CD14-positive monocyte (primary cell): Measurements from ENCODE around the gene CNTNAP2. TPM values are rescaled to one million over a fixed set of nuclear protein-coding genes. Genes with fewer than 3 reads are reported as not detected.

ENCODE experiments used
- DNase-seq, 3 donors: peaks; one replicate each; pipeline ENCODE4 v3.0.0-alpha.2; 2011 to 2022
- H2AFZ ChIP-seq: 2 replicates; pipeline ENCODE4 v1.6.0; 2012; ENCODE audit warnings: mild to moderate bottlenecking, low read depth, low read length, inconsistent platforms; ENCODE audit not compliant: insufficient read depth, poor library complexity, severe bottlenecking
- H3K27ac ChIP-seq, 2 donors: 1 replicate in 1 of 2; 2 replicates in 1 of 2; pipeline ENCODE4 v1.5.1; 2012 to 2013; ENCODE audit warnings: low read length in 2 of 2, control low read depth in 1 of 2, inconsistent platforms in 1 of 2, low read depth in 1 of 2, mild to moderate bottlenecking in 1 of 2
- H3K27me3 ChIP-seq, 2 donors: one replicate each; pipeline versions ENCODE4 v1.6.0 to v1.6.1; 2011 to 2013; ENCODE audit warnings: low read length in 2 of 2; ENCODE audit not compliant: control insufficient read depth in 2 of 2, insufficient read depth in 2 of 2
- H3K36me3 ChIP-seq, 2 donors: replicated peaks in 1 of 2; 1 replicate in 1 of 2; 2 replicates in 1 of 2; pipeline versions ENCODE4 v1.5.1 to v1.6.1; 2012 to 2013; ENCODE audit warnings: low read length in 2 of 2, control low read depth in 1 of 2, inconsistent platforms in 1 of 2, mild to moderate bottlenecking in 1 of 2; ENCODE audit not compliant: insufficient read depth in 2 of 2, control insufficient read depth in 1 of 2
- H3K4me1 ChIP-seq, 2 donors: 1 replicate in 1 of 2; 2 replicates in 1 of 2; pipeline versions ENCODE4 v1.5.1 to v1.6.1; 2012 to 2013; ENCODE audit warnings: low read length in 2 of 2, control low read depth in 1 of 2, inconsistent platforms in 1 of 2, mild to moderate bottlenecking in 1 of 2, moderate library complexity in 1 of 2; ENCODE audit not compliant: insufficient read depth in 2 of 2, control insufficient read depth in 1 of 2
- H3K4me2 ChIP-seq: replicated peaks from 2 replicates; pipeline ENCODE3; 2012; ENCODE audit warnings: low read length, moderate library complexity, mild to moderate bottlenecking; ENCODE audit not compliant: poor library complexity, severe bottlenecking; ENCODE audit errors: extremely low read depth
- H3K4me3 ChIP-seq, 3 experiments: fragments of 200-600 bp in 1 of 3; sonication (generic) in 1 of 3; replicated peaks in 1 of 3; 1 replicate in 2 of 3; 2 replicates in 1 of 3; pipeline ENCODE4 v1.5.1; 2011 to 2013; ENCODE audit warnings: low read length in 3 of 3, mild to moderate bottlenecking in 3 of 3, control low read depth in 2 of 3, low read depth in 2 of 3, inconsistent platforms in 1 of 3, moderate library complexity in 1 of 3
- H3K79me2 ChIP-seq: 2 replicates; pipeline ENCODE4 v1.6.0; 2012; ENCODE audit warnings: mild to moderate bottlenecking, control low read depth, inconsistent platforms, low read length, moderate library complexity; ENCODE audit not compliant: insufficient read depth
- H3K9ac ChIP-seq: 2 replicates; pipeline ENCODE4 v1.6.0; 2017; ENCODE audit warnings: low read length, mild to moderate bottlenecking; ENCODE audit not compliant: insufficient read depth, poor library complexity, severe bottlenecking
- H3K9me3 ChIP-seq, 2 donors: replicated peaks in 1 of 2; 1 replicate in 1 of 2; 2 replicates in 1 of 2; pipeline versions ENCODE4 v1.5.1 to v1.6.1; 2012 to 2013; ENCODE audit warnings: low read length in 2 of 2, control low read depth in 1 of 2; ENCODE audit not compliant: control insufficient read depth in 1 of 2, insufficient read depth in 1 of 2
- H4K20me1 ChIP-seq: 2 replicates; pipeline ENCODE4 v1.6.0; 2012; ENCODE audit warnings: mild to moderate bottlenecking, low read length, control low read depth, moderate library complexity; ENCODE audit not compliant: insufficient read depth
- H3K27ac Mint-ChIP-seq, 7 donors: one replicate each; pipeline ENCODE4 v1.8.0; 2020; ENCODE audit warnings: mild to moderate bottlenecking in 7 of 7, mixed read lengths in 7 of 7, moderate library complexity in 6 of 7, inconsistent platforms in 2 of 7
- H3K27me3 Mint-ChIP-seq, 3 donors: one replicate each; pipeline ENCODE4 v1.8.0; 2021 to 2022; ENCODE audit warnings: low read depth in 3 of 3, mild to moderate bottlenecking in 3 of 3, mixed read lengths in 3 of 3, moderate library complexity in 3 of 3, inconsistent platforms in 1 of 3
- H3K36me3 Mint-ChIP-seq, 2 donors: one replicate each; pipeline ENCODE4 v1.8.0; 2020; ENCODE audit warnings: mixed read lengths in 2 of 2, inconsistent platforms in 1 of 2, mild to moderate bottlenecking in 1 of 2
- H3K4me1 Mint-ChIP-seq: one replicate; pipeline ENCODE4 v1.8.0; 2020; ENCODE audit warnings: mild to moderate bottlenecking, mixed read lengths
- H3K4me3 Mint-ChIP-seq, 2 donors: one replicate each; pipeline ENCODE4 v1.8.0; 2020; ENCODE audit warnings: mild to moderate bottlenecking in 2 of 2, mixed read lengths in 2 of 2, moderate library complexity in 1 of 2
- H3K9me3 Mint-ChIP-seq, 7 donors: one replicate each; pipeline ENCODE4 v1.8.0; 2020 to 2022; ENCODE audit warnings: mixed read lengths in 7 of 7, mild to moderate bottlenecking in 6 of 7, moderate library complexity in 6 of 7, inconsistent platforms in 2 of 7
- CTCF ChIP-seq: fragments of 200-600 bp; IDR thresholded peaks from one replicate; pipeline ENCODE4 v1.8.0; 2022; ENCODE audit warnings: antibody characterized with exemption, mild to moderate bottlenecking
- WGBS: methylation state at CpG from one replicate; pipeline ENCODE4 v1.1.5; 2013; ENCODE audit warnings: missing lambda C conversion rate; ENCODE audit not compliant: insufficient coverage; 5-methylcytosine and 5-hydroxymethylcytosine counted together
- intact Hi-C, 2 donors: fragments of 100-400 bp; cut with micrococcal nuclease; formaldehyde crosslinking; loops; one replicate each; pipeline versions ENCODE4 v1.15.0 to v1.15.1; 2023
- polyA plus RNA-seq, 3 donors: library from polyadenylated mRNA; depleted of rRNA in 1 of 3; unstranded in 2 of 3; stranded (reverse) in 1 of 3; fragments of 300-500 nt in 2 of 3; fragments of >200 nt in 1 of 3; fragmentation: Illumina TruSeq in 2 of 3; gene quantifications; 1 replicate in 2 of 3; 2 replicates in 1 of 3; pipeline ENCODE4 v1.2.3, GENCODE V29; 2012 to 2021

Gene CNTNAP2
- polyA plus RNA-seq, 3 donors, result 0.01 TPM; not detected in 2

- Histone ChIP-seq H3K79me2 (no peaks in the 10 kb centered on the region), H3K36me3 (no peaks in the 10 kb centered on the region), H3K4me2 (no peak overlapping the region), H3K9me3 (peaks cover 6 to 11% of the 10 kb centered on the region in 2 donors), H3K27ac (no peak overlapping the region), H2AFZ (no peak overlapping the region), H3K27me3 (no peaks in the 10 kb centered on the region), H3K4me3 (no peak overlapping the region), H4K20me1 (no peaks in the 10 kb centered on the region), H3K9ac (no peak overlapping the region), H3K4me1 (no peaks in the 10 kb centered on the region)
- H3K27me3 Mint-ChIP-seq, result peaks cover 0 to 3% (median 0%) of the 10 kb centered on the region in 3 donors
- intact Hi-C loops, result no loop called here
- H3K4me1 Mint-ChIP-seq, result no peaks in the 10 kb centered on the region
- no peak overlapping the region for H3K4me3 Mint-ChIP-seq
- no peaks in the 10 kb centered on the region for H3K36me3 Mint-ChIP-seq
- no peak for DNase-seq
- WGBS, result 78% methylated on average over 1 of the region's 2 CpGs
- no peak for TF ChIP-seq CTCF
- peaks cover 0 to 8% (median 4%) of the 10 kb centered on the region in 7 donors for H3K9me3 Mint-ChIP-seq
- H3K27ac Mint-ChIP-seq, result no peak overlapping the region
Measured at GRCh38 chr7:146875981-146876380, 759.4 kb downstream of the CNTNAP2 start.

DNA sequence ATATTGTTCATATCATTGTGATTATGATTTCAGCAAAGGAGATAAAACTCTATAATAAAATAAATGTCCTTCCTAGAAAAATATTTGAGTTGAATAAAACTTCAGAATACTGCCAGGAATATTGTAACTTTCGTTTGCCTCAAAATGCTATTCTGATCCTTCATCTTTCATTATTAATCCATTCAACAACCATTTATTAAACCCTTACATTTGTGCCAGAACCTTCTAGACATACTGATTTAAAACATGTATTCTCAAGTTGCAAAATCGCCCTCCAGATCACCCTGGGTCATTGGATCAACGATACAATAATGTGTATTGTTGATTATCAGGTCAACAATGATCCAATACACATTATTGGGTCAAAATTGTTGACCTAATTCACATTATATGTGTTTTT, 759.8 kb downstream of the CNTNAP2 start:
- peaks cover 0 to 2% (median 0%) of the 10 kb centered on the region in 3 donors for H3K27me3 Mint-ChIP-seq
- intact Hi-C loops, result no loop called here
- no peaks in the 10 kb centered on the region for H3K4me1 ChIP-seq
- no peak overlapping the region for H3K4me2 ChIP-seq
- H3K9ac ChIP-seq, result no peak overlapping the region
- no peaks in the 10 kb centered on the region for H3K27me3 ChIP-seq
- H3K4me1 Mint-ChIP-seq, result no peaks in the 10 kb centered on the region
- peaks cover 0 to 8% (median 4%) of the 10 kb centered on the region in 7 donors for H3K9me3 Mint-ChIP-seq
- H3K36me3 Mint-ChIP-seq, result no peaks in the 10 kb centered on the region
- 100% methylated on average over 1 of the region's 3 CpGs for WGBS
- no peak overlapping the region for H3K27ac ChIP-seq
- DNase-seq, result no peak
- no peaks in the 10 kb centered on the region for H4K20me1 ChIP-seq
- no peak for TF ChIP-seq CTCF
- no peak overlapping the region for H2AFZ ChIP-seq
- H3K4me3 Mint-ChIP-seq, result no peak overlapping the region
- H3K4me3 ChIP-seq, result no peak overlapping the region
- no peak overlapping the region for H3K27ac Mint-ChIP-seq
- H3K9me3 ChIP-seq, result peaks cover 6 to 9% of the 10 kb centered on the region in 2 donors
- no peaks in the 10 kb centered on the region for H3K36me3 ChIP-seq
- H3K79me2 ChIP-seq, result no peaks in the 10 kb centered on the region
